Medulla oblongata (tissue), 1 donor: ENCODE data around the gene POC5.
"Not testable (repeated sequence)": the region's sequence is repeated elsewhere in the genome, so short reads cannot be mapped to it uniquely, and the experiment has no call there.

Experiments used
- DNase-seq: peaks from one replicate; pipeline ENCODE4 v3.0.0-alpha.2; 2015; ENCODE audit errors: extremely low spot score

Gene POC5

DNA sequence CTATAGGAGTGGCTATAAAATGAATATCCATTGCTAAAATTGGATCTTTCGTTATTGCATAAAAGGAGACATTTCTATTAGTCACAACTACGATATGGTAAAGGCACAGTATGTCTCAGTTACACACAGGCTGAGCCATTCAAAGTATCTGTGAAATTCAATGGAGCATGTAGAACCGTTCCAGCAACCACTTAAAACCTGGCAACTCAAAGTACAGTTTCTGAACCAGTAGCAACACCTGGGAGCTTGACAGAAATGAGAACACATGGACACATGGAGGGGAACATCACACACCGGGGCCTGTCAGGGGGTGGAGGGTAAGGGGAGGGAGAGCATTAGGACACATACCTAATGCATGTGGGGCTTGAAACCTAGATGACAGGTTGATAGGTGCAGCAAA, 15.4 kb downstream of the POC5 start:
- no peak for DNase-seq

- not testable (repeated sequence) for DNase-seq
These were observed 21.5 kb downstream of the POC5 start for GRCh38 chr5:75695472-75696351.

GRCh38 chr5:75694781-75695180, 22.5 kb downstream of the POC5 start:
- DNase-seq, result no peak

DNA sequence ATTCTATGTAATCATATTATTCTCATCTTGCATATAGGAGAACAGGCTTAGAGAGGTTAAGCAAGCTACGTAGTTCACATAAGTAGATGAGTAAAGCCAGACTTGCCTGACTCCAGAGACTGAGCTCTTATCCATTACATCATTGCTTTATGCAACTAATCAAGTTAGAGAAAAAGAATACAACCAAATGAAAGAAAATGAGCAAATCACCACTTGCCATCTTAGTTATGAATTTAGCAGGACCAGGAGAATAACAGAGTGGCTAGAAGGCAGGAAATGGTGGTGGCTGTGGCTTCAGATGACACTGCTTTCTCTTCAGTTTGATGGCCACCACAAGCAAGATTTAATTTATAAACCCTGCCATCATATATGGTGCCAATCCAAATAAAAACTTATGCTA, 26.6 kb downstream of the POC5 start:
- DNase-seq, result no peak

DNA sequence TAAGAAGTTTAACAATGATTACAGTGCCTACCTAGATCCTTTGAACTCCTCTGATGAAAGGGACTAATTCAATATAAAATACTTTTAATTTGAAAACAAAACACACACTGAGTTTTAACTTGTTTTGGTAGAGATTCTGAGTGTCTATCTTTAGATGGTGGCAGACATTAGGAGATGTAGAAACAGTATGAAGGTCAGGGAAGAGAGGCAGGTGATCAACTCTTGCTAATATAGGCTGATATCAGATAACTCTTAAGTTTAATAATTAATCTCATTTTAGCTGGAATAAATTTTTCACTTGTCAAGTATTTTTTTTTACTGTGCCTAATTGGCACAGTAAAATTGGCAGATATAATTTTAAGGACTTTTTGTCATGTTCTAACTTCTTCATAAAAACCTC, 30.8 kb downstream of the POC5 start:
- DNase-seq, result no peak

DNA sequence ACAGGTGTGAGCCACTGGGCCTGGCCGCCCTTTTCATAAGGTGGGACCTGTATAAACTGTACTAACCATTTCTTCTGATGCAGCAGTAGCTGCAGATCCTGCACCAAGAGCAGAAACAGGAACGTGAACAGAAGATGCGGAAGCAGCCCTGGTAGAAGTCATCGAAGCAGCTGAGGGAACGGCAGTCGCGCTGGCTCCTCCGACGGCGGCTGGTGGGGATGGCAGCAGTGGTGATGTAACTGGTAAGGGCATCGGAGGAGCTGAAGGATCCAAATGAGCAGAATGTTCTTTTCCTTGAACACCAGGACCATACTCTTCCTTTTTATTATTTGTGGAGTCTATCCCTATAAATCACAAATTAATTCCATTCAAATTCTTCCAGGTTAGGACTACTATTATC, 32.1 kb downstream of the POC5 start:
- DNase-seq, result no peak

- peak; percentile 78 for DNase-seq
These were observed 36.0 kb downstream of the POC5 start for GRCh38 chr5:75681125-75681830.

DNA sequence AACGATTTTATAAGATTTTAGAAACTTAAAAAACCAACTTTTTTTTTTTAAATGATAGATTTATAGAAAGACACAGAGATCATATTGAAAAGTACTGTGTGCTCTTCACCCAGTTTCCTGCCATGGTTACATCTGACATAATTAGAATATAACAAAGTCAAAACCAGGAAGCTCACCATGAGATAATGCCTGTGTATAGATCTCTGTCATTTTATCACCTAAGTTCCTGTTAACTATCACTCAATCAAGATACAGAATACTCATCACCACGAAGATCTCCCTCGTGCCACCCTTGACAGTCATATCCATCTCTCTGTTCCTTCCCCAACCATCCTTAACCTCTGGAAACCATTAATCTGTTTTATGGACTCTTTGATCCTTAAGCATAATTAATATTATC, 39.1 kb downstream of the POC5 start:
- no peak for DNase-seq

- DNase-seq, result no peak
These were observed 39.6 kb downstream of the POC5 start for GRCh38 chr5:75677607-75678006.

GRCh38 chr5:75675783-75676182, 41.5 kb downstream of the POC5 start:
- no peak for DNase-seq

GRCh38 chr5:75672616-75673015, 44.6 kb downstream of the POC5 start:
- no peak for DNase-seq

DNA sequence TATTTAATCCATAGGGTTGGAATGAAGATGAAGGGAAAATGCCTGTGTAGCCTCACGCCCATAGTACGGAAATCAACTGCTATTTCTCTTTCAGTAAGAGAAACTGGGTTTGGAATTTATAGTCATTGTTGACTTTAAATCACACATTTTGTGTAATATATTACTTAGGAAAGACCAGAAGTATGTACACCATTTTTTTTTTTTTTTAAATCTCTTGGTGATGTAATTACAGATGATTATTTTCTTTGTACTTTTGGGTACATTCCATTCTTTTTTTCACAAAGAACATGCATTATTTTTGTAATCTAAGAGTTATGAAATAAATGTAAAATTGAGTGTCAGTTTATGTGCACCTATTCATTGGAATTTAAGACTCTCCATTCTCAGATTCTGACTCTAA, 45.7 kb downstream of the POC5 start:
- no peak for DNase-seq

GRCh38 chr5:75670577-75670976, 46.7 kb downstream of the POC5 start:
- DNase-seq, result no peak

DNA sequence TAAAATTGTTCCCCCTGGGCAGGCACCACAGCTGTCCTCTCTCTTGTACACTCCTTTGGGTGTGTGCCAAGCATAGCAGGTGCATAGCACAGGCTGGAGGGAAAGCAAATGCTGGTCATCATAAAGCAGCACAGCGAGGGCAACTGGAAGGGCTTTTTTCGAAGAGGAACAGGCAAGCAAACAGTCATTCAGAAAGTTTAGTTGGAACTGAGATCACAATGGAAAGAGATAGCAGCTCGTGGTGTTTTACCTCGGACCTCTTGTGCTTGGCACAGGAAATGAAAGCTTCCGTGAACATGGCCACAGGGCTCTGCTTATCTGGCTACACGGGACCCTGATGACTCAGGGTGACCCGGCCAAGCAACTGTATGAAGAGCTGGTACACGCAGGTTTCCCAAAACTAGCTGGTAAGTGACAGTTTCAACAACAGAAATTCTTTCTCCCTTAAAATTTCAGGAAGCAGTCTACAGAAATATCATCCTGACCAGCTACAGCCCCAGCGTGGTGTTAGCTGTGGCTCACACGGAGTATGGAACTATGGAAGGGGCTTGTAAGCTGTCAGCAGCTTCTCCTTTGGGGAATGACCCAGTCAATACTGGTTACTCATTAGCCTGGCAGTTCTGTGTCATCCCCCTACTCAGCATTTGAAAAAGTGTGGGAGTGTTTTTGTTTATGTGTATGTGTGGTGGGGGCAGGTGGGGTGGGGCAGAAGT, 48.1 kb downstream of the POC5 start:
- DNase-seq, result no peak

GRCh38 chr5:75668445-75668844, 48.8 kb downstream of the POC5 start:
- DNase-seq, result no peak

- DNase-seq, result no peak
These were observed 49.7 kb downstream of the POC5 start for GRCh38 chr5:75667586-75667985.

GRCh38 chr5:75666801-75667200, 50.4 kb downstream of the POC5 start:
- no peak for DNase-seq

DNA sequence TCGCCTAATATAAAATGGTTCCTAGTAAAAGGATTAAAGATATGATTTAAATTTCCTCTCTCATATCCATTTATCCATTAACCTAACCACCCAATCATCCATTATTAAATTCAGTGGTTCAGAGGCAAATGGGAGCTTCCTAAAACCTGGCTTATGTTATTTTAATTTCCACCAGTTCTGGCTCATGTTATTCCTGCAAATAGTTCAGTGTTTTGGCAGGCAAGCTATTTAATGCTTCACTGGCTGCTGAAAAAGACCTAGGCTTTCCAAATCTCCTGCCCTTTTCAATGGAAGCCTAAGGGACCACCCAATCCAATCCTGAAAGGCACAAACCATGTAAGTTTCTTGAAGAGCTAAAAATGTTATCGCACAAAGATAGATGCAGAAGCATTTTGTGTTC, 52.3 kb downstream of the POC5 start:
- peak; percentile 38 for DNase-seq

DNA sequence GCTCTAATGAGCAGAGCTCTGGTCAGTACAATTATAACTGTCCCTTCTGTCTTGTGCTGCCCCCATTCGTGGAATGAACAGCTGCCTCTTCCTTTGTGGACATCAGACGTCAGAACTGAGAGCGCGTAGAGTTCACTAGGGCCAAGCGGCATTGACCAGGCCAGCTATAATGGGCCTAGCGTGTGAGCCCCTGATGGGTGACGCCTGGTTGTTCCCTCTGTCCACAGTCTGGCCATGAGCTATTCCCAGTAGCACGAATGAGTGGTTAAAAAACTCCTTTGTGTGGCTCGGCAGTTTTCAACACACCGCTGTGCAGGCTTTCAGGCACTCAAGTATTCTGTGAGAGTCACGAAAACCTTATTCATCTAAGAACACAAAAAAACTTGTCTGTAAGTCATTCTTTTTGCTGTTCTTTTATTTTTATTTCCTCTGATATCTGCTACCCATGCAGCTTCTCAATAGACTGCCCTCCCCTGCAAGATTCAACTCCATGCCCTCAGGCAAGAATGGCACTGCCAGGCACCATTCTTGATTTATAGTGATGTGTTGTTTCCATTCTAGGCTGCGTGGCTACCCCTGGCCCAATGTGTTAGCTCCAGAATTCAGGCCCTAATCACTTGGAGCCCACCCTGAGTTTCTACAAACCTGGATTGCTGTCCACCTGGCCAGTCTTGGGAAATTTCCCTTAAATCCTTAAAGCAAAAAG, 53.5 kb downstream of the POC5 start:
- DNase-seq, result no peak

- no peak for DNase-seq
These were observed 55.2 kb downstream of the POC5 start for GRCh38 chr5:75662061-75662460.

GRCh38 chr5:75660678-75661465, 56.4 kb downstream of the POC5 start:
- DNase-seq, result peak; percentile 73
